Epidermal melanocyte (primary cell): Measurements from ENCODE around the gene HLA-DMB.
A peak's percentile ranks its signal among the peaks of the same experiment; 100 is the strongest.

Experiments
- DNase-seq: peaks from one replicate; pipeline ENCODE4 v3.0.0; 2011; ENCODE audit warnings: low spot score; ENCODE audit not compliant: insufficient read length

Gene HLA-DMB

DNA sequence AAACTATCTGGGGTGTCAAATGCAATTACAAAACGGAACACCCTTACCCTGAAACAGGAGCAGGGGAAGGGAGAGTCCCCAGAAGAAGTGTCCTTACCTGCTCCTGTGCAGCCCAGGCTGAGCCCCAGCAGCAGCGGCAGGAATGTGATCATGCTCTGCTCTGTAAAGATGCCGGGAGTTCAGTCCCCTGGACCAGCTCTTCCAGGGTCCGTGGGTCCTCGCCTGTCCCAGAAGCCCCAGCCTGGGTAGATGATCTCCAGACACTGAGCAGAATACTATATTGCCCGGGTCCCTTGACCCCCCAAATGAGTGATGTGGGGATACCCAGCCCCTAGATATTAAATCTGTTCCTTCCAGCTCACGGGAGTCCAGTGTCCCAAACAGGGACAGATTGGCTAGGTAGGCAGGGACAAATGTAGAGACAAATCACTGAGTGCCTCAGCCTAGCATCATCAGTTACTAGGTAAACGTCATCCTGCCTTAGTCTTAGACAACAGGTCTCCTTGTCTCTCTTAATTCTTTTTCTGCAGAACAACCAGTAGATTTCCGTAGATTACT lies at the start of gene HLA-DMB:
Gene HLA-DMB (minus strand): TSS at position 373 of the 558 bp plus-strand sequence. CDS start 221 bp downstream, at position 152.
- DNase-seq = peak; percentile 94

DNA sequence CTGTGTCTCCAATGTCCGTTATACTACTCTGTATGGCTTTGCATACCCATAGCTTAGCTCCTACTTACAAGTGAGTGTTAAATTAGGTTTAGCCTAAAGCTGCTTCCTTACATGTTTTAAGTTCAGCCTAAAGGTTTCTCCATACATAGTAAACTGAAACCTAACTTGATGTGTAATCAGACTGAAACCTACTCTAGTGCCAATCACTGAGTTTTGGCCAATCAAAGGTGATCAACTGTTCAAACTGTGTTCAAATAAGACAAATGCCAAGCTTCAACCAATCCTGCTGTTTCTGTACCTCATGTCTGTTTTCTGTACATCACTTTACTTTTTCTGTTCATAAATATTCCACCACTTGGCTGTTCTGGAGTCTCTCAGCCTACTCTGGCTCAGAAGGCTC lies 48.5 kb upstream of the HLA-DMB start:
- no peak for DNase-seq

DNA sequence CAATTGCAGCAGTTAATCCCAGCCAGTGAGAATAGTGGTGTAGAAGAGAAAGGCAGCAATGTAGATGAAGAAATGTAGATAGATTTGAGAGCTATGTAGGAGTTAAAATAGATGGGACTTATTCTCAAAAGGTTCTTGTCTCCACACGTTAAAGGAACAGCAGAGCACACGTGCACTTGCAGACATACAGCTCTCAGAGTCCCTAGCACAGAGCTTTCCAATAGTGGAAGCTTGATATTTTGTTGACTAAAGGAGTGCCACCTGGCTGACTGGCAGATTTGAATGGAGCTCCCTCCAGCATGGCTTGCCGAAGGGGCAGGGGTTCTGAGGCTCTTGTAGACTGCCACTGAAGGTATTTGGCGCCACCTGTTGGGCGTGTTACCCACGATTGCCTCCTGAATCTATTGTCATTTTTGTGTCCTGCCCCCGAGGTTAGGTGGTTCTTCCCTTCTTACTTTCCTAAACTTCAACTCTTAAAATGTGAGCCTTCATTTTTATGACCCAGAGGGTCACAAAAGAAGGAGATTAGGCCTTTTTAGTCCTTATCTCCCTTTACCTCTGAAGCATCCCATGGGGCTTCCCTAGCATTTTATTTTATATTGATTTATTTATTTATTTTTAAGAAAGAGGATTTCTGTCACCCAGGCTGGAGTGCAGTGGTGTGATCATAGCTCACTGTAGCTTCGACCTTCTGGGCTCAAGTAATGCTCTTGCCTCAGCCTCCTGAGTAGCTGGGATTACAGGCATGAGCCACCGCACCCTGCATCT lies 44.0 kb upstream of the HLA-DMB start:
- DNase-seq = no peak

DNA sequence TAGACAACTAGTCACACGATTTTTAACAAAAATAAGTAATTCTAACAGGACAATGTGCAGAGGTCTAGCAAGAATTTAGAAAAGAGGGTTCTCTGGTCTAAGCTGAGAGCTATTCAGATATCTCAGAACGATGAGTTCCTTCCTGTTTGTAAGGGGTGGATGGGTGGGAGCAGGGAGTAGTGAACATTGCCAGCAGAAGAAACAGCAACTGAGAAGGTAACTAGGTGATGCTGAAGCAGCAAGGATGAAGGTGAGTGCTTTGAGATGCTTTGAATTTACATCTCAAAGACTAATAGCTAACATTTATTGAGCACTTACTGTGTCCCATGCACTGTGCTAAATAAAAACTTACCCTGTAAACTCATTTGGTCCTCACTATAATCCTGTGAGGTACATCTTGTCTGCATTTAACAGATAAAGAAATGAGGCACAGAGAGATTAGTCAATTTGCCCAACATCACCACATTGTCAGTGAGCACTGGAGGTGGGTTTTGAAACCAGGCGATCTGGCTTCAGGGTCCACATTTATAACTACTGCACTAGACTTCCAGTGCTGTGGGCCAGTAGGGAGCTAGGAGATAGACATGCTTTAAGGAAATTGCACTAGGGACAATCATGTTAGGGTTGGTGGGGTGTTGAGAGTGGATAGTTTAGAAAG lies 43.3 kb upstream of the HLA-DMB start:
- no peak for DNase-seq

DNA sequence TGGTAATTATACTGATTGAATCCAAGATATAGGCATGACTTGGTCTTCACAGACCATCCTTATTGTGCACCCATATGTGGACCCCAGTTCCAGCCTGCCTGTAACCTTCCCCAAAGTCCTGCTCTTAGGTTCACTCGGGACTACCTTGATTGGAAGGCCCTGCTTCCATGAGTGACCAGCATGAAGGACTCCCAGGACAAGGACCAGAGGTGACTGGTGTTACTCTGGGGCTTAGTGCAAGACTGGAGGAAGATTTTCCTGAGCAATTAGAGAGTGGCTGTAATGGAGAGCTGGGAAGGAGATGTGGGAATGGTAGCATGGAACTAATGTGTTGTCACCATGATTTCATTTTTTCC lies 42.6 kb upstream of the HLA-DMB start:
- no peak for DNase-seq

DNA sequence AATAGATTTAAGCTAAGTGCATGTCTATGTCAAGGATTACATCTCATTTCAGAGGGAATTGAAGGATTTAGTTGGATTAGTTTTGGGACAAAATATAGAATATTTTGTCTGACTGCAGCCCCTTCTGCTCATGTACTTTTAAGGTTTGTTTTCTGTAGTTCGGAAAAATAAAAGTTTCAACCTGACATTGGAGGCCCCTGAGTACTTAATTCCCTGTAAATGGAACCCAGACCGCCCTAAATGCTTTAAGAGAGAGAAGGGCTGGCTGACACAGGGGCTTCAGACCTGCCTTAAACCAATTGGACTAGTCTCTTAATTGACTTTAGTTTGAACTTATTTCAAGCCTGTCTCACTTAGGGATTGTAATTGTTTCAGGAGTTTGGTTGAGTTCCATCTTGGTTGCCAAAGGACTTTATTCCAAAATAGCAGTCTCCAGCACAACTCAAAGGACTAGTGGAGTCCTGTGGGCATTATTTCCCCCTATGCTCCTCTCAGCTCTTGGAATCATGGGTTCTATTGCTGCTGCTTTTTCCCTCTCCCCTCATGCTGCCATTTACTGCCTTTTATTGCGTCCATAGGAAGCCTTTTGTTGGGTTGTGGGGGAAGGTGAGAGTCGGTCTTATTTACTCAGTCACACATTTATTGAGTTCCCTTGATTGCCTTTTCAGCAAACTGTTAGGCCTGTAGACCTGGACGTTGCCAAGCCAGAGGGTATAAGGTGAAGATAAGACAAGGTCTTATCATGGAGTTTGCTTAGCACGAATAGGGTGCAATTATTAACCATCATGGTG lies 42.1 kb upstream of the HLA-DMB start:
- DNase-seq = no peak

DNA sequence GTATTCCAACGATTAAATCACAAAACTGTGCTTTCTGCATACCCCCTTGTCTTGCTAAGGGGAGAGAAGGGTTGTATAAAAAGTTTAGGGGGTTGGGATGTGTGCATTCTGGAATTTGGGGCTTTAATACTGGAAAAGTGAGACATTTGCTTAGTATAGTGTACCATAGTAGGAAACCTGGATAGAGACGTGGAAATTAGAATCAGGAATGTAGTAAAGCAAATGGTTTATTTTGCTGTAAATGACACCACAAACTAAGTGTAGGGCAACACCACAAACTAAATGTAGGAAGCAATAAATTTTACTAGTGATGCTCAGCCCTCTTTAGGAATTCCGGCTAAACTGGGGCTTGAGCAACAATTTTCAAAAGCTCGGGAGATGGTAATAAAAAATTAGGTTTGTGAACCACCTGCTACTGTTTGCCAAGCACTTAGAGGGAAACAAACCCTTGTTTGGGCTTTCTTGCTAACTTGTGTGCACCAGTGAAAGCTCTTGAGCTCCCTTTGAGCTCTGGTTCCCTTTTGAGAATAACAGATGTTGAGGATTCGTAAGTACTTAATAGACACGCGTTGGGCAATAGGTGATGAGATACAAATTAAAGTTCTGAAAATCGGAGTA lies 41.4 kb upstream of the HLA-DMB start:
- DNase-seq = no peak

DNA sequence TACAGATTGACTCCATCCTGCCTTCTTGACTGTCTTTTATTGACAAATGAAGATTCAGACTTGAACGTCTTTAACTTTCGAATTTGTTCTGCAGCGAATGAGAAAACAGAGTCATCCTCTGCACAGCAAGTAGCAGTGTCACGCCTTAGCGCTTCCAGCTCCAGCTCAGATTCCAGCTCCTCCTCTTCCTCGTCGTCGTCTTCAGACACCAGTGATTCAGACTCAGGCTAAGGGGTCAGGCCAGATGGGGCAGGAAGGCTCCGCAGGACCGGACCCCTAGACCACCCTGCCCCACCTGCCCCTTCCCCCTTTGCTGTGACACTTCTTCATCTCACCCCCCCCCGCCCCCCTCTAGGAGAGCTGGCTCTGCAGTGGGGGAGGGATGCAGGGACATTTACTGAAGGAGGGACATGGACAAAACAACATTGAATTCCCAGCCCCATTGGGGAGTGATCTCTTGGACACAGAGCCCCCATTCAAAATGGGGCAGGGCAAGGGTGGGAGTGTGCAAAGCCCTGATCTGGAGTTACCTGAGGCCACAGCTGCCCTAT lies 39.7 kb upstream of the HLA-DMB start:
- DNase-seq = no peak

DNA sequence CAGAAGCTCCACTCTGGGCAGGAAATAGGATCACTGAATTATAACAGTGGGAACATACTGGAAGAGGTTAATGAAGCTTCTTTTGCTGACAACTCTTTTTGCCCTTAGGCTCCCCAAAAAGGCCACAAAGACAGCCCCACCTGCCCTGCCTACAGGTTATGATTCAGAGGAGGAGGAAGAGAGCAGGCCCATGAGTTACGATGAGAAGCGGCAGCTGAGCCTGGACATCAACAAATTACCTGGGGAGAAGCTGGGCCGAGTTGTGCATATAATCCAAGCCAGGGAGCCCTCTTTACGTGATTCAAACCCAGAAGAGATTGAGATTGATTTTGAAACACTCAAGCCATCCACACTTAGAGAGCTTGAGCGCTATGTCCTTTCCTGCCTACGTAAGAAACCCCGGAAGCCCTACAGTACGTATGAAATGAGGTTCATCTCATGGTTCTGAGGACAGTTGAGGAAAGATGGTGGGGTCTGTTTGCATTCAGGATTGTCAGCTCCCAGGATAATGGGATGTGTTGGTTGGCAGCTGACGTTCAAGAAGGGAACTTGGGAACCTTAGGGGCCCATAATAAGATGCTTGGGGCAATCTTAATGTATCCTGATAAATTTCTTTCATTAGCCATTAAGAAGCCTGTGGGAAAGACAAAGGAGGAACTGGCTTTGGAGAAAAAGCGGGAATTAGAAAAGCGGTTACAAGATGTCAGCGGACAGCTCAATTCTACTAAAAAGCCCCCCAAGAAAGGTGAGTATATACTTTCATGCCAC lies 39.1 kb upstream of the HLA-DMB start:
- no peak for DNase-seq

DNA sequence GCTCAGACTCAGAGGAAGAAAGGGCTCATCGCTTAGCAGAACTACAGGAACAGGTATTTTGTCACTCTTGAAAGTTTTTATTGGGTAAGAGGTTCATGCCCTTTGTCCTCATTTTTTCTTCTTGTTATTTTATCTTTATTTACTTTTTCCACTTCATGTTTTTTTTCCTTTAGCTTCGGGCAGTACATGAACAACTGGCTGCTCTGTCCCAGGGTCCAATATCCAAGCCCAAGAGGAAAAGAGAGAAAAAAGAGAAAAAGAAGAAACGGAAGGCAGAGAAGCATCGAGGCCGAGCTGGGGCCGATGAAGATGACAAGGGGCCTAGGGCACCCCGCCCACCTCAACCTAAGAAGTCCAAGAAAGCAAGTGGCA lies 37.1 kb upstream of the HLA-DMB start:
- no peak for DNase-seq

DNA sequence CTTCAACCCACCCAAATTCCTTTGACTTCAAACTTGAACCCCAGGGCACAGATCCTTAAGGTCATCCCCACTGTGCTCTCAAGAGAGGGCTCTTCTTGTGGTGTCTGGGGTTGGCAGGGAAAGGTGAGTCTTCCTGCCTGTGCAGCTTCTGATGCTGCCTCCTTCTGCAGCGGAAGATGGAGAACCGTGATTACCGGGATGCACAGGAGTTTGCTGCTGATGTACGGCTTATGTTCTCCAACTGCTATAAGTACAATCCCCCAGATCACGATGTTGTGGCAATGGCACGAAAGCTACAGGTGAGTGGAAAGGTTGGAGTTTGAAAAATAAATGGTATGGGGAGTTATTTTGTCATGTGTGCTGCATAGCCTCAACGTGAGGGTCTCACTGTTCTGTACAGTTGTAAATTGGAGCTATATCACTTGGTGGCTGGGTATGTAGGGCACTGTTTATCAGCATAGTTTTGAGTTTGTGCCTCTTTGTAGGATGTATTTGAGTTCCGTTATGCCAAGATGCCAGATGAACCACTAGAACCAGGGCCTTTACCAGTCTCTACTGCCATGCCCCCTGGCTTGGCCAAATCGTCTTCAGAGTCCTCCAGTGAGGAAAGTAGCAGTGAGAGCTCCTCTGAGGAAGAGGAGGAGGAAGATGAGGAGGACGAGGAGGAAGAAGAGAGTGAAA lies 36.6 kb upstream of the HLA-DMB start:
- no peak for DNase-seq

DNA sequence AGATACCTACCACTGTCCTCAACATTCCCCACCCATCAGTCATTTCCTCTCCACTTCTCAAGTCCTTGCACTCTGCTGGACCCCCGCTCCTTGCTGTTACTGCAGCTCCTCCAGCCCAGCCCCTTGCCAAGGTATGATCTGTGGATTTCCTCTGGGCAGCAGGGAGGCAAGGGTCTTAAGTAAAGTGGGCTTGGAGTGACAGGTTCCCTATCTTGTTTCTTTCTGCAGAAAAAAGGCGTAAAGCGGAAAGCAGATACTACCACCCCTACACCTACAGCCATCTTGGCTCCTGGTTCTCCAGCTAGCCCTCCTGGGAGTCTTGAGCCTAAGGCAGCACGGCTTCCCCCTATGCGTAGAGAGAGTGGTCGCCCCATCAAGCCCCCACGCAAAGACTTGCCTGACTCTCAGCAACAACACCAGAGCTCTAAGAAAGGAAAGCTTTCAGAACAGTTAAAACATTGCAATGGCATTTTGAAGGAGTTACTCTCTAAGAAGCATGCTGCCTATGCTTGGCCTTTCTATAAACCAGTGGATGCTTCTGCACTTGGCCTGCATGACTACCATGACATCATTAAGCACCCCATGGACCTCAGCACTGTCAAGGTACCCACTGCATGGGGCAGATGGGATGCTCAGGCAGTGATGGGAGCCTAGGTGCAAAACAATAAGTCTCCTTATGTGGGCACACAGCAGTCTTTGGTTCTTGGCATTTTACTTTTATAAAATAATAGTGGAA lies 35.7 kb upstream of the HLA-DMB start:
- DNase-seq = no peak

DNA sequence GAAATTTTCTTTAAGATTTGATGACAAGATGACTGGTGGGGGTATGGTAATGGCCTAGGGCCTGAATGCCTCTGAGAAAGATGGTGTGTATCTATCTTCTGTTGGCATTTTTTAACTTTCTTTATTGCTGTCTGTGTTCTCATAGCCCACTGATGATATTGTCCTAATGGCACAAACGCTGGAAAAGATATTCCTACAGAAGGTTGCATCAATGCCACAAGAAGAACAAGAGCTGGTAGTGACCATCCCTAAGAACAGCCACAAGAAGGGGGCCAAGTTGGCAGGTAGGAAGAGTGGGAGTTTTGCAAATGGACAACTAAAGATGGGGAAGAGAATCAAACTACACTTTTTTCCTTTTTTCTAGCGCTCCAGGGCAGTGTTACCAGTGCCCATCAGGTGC lies 35.1 kb upstream of the HLA-DMB start:
- no peak for DNase-seq

DNA sequence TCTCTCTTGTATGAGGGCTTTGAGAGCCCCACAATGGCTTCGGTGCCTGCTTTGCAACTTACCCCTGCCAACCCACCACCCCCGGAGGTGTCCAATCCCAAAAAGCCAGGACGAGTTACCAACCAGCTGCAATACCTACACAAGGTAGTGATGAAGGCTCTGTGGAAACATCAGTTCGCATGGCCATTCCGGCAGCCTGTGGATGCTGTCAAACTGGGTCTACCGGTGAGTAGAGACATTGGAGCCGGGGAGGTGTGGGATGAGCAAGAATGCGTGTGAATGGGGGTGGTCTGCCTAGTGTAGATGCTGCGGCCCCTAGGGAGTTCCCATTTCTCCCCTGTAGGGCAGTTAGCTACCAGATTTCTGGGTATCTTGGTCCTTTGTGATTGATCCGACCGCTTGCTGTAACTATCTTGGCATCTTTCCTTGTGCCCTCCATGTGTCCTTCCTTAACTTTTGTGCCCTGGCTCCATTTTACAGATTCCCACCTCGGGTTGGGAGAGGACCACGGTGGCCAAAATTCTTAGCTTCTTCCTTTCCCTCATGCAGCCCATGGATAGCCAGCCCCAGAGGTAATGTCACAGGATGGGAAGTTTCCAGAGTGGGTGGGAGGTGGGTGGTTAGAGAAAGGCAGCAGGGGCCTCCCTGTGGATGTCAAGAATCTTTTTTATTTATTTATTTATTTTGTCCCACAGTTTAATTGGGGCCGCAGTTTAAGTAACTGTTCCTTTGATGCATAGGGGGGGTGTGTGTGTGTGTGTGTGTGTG lies 33.9 kb upstream of the HLA-DMB start:
- no peak for DNase-seq

DNA sequence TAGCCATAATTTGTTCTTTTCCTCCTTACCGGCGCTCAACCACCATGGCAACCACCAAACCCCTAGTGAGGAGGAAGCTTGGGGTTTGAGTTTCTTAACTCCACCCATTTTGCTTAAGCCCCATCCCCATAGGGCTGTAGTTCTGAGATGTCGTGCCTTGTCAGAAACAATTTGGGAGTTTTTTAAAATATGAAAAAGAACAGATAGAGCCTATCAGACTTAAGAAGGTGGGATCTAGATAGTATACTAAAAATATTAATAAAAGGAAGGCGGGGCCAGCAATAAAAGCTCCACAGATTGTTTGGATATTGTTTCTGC lies 33.1 kb upstream of the HLA-DMB start:
- peak; percentile 57 for DNase-seq

DNA sequence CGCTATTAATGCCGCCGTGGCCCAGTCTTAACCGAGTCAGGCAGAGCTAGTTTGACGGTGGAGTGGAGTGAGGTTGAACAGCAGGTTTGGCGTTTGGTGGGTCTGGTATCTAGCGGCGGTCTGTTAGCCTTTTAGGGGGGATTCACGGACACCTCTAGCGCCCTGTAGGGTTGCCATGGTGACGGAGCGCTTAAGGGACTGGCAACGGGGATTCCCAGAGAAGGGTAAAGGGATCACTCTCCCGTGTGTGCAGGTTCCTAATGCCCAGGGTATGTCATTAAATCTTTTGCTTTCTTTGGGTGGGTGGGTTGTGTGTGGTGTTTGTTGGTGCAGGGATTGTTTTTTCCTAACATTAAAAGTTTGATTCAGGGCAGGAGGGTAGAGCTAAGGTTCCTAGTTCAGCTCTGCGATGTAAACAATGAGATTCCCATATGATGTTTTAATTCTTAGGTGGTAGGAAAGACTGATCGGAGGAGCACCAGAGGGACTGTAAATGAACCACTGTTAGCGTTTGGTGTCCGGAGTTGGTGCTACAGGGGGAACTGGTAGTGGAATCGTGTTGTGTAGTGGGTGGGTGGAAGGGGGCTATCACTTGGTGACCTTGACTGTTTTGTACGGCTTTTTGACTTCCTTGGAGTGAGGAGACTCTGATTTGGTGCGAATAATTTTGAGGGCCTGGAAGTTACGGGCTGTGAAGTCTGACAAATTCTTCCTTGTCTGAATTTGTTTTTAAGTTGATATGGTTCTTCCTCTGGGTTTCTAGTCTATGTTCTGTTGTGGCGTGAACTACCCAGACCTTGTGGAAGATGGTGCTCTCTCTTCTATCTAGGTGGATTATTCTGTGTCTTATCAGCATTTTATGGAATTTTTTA lies 32.6 kb upstream of the HLA-DMB start:
- no peak for DNase-seq

DNA sequence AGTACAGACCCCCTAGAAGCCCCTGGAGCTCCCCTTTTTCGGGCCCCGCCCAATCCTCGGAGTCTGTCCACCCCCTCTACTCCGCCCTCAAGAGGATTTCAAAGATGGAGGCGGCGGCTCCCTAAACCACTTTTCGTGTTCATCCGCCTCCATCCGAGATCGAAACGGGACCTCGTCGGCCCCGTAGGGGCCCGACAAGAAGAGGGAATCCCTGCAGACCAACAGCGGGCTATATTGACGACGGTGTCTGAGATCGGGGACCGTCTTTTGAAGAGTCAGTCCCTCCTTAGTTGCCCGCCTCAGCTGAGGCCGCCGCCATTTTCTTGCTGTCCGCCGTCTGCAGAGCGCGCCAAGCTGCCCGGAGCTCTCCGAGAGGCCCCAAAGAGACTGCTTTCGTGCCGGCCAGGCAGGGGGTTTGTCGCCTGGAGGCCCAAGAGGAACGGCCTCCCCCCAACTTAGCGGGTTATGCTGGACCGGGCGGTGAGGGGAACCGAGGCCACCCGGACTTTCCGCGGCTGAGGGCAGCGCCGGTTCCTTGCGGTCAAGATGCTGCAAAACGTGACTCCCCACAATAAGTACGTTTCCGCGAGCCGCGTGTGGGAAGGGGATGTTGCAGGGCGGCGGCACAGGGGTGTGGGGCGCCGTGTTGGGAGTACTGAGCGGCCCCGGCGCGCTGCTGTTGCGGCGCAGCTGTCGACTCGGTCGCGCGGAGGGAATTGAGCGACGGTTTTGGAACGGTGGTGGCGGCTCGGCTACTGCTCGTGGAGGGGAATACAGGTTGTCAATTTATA lies 31.7 kb upstream of the HLA-DMB start:
- no peak for DNase-seq
